GM12878 (cell line): ENCODE results near the gene HOOK1.

Experiments
- CREB1 ChIP-seq: IDR thresholded peaks from 2 replicates; pipeline ENCODE4 v1.6.1; 2012; ENCODE audit warnings: low read depth, mild to moderate bottlenecking, inconsistent platforms
- CTCF ChIP-seq, 3 experiments: IDR thresholded peaks in 2 of 3; conservative IDR thresholded peaks in 1 of 3; 2 replicates each; pipeline ENCODE4 v1.5.1; 2011; ENCODE audit warnings: low read depth in 3 of 3, low read length in 3 of 3, mild to moderate bottlenecking in 3 of 3, control low read depth in 2 of 3, moderate library complexity in 2 of 3, inconsistent platforms in 1 of 3, mixed read lengths in 1 of 3; ENCODE audit not compliant: control insufficient read depth in 2 of 3, insufficient read depth in 1 of 3; ENCODE audit errors: extremely low read depth in 1 of 3
- EP300 ChIP-seq, 2 experiments: fragments of 150-350 bp in 1 of 2; IDR thresholded peaks; 2 replicates each; pipeline ENCODE4 v1.6.1; 2011 to 2012; ENCODE audit warnings: low read depth in 2 of 2, low read length in 2 of 2, borderline replicate concordance in 1 of 2, improper control_type of control experiment in 1 of 2, inconsistent platforms in 1 of 2; ENCODE audit not compliant: control insufficient read depth in 1 of 2
- ESRRA ChIP-seq: IDR thresholded peaks from 2 replicates; pipeline ENCODE4 v1.6.1; 2012; ENCODE audit warnings: mild to moderate bottlenecking, low read length, improper control_type of control experiment
- EZH2 ChIP-seq: IDR thresholded peaks from 2 replicates; pipeline ENCODE4 v1.6.1; 2012; ENCODE audit warnings: low read depth, mild to moderate bottlenecking, control low read depth, inconsistent platforms, low read length, borderline replicate concordance; ENCODE audit not compliant: control insufficient read depth
- HDAC2 ChIP-seq: fragments of 200-600 bp; sonication (generic); IDR thresholded peaks from 2 replicates; pipeline ENCODE4 v1.6.1; 2017
- POLR2AphosphoS5 ChIP-seq: IDR thresholded peaks from 2 replicates; pipeline ENCODE4 v1.6.1; 2011; ENCODE audit warnings: mild to moderate bottlenecking, low read length, inconsistent platforms
- SP1 ChIP-seq: IDR thresholded peaks from one replicate; pipeline ENCODE4 v1.6.1; 2011; ENCODE audit warnings: low read depth, low read length
- SREBF1 ChIP-seq: IDR thresholded peaks from 2 replicates; pipeline ENCODE4 v1.6.1; 2012; ENCODE audit warnings: mild to moderate bottlenecking, low read length

DNA sequence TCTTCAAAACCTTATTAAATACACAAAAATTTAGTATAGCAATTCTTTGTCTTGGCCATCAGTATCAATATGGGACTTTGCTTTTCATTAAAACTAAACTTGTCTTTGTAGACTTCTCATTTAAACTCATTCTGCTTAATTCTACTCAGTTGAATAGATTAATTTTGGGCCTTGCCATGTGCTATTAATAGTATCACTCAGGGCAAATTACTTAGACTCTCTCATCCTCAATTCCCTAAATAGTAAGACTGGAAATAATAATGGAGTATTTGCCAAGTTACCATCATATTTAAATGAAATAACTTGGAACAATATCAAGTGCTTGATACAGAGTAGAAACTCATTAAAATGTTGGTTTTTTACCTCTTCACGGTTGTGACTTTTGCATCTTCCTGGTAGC is 13.4 kb downstream of the HOOK1 start:
- TF ChIP-seq SREBF1 = no peak
- no peak for TF ChIP-seq SP1
- TF ChIP-seq HDAC2 = no peak
- TF ChIP-seq EP300 (IDR thresholded peaks at IDR 0.05; ENCODE audit: borderline replicate concordance in 1 of 2, control insufficient read depth in 1 of 2, low read depth in 2 of 2, low read length in 2 of 2) = no peak
- no peak for TF ChIP-seq EZH2
- TF ChIP-seq CREB1 = no peak
- no peak for TF ChIP-seq CTCF (IDR thresholded peaks at IDR 0.05 in 2 of 3, conservative IDR thresholded peaks at IDR 0.05 in 1 of 3; ENCODE audit: control insufficient read depth in 2 of 3, extremely low read depth in 1 of 3, insufficient read depth in 1 of 3, low read depth in 3 of 3, low read length in 3 of 3)
- no peak for TF ChIP-seq POLR2AphosphoS5
- no peak for TF ChIP-seq ESRRA
